ENCODE measurements around the gene PRDM2.
"Not testable (repeated sequence)": the region's sequence is repeated elsewhere in the genome, so short reads cannot be mapped to it uniquely, and the experiment has no call there.

Gene PRDM2

GRCh38 chr1:13702425-13703127, 2.6 kb downstream of the PRDM2 start:
- DNase-seq: no peak

- no peak for DNase-seq
Observed at GRCh38 chr1:13703128-13703513, 3.1 kb downstream of the PRDM2 start.

GRCh38 chr1:13703558-13704490, 3.8 kb downstream of the PRDM2 start:
- no peak for DNase-seq

GRCh38 chr1:13706046-13706445, 6.1 kb downstream of the PRDM2 start:
- DNase-seq: no peak

GRCh38 chr1:13707164-13707563, 7.2 kb downstream of the PRDM2 start:
- no peak for DNase-seq

GRCh38 chr1:13708380-13708982, 8.5 kb downstream of the PRDM2 start:
- no peak for DNase-seq

GRCh38 chr1:13710086-13710485, 10.1 kb downstream of the PRDM2 start:
- DNase-seq: no peak

- DNase-seq: no peak
Observed at GRCh38 chr1:13714851-13715250, 14.9 kb downstream of the PRDM2 start.

GRCh38 chr1:13715616-13716287, 15.8 kb downstream of the PRDM2 start:
- not testable (repeated sequence) for DNase-seq

GRCh38 chr1:13722808-13723360, 22.9 kb downstream of the PRDM2 start:
- DNase-seq: no peak

- no peak for DNase-seq
Observed at GRCh38 chr1:13723810-13724209, 23.8 kb downstream of the PRDM2 start.

GRCh38 chr1:13725714-13726175, 25.8 kb downstream of the PRDM2 start:
- DNase-seq: no peak

GRCh38 chr1:13728091-13728715, 28.2 kb downstream of the PRDM2 start:
- DNase-seq: no peak

GRCh38 chr1:13730291-13730690, 30.3 kb downstream of the PRDM2 start:
- no peak for DNase-seq

GRCh38 chr1:13730751-13731482, 30.9 kb downstream of the PRDM2 start:
- DNase-seq: no peak

GRCh38 chr1:13731897-13732296, 31.9 kb downstream of the PRDM2 start:
- DNase-seq: no peak

- DNase-seq: no peak
Observed at GRCh38 chr1:13732971-13733667, 33.1 kb downstream of the PRDM2 start.

GRCh38 chr1:13733711-13734110, 33.7 kb downstream of the PRDM2 start:
- DNase-seq: no peak

GRCh38 chr1:13735168-13735930, 35.4 kb downstream of the PRDM2 start:
- DNase-seq: no peak

- DNase-seq: no peak
Observed at GRCh38 chr1:13737398-13737797, 37.4 kb downstream of the PRDM2 start.
